Activated naive CD8-positive, alpha-beta T cell treated with anti-CD3 and anti-CD28 coated beads for 36 hours (primary cell): ENCODE measurements around the gene XRCC5. TPM values are rescaled to one million over a fixed set of nuclear protein-coding genes. Genes with fewer than 3 reads are reported as not detected.

ENCODE experiments used
- DNase-seq: peaks from one replicate; pipeline ENCODE4 v3.0.0; 2021
- H3K27ac Mint-ChIP-seq: one replicate; pipeline ENCODE4 v1.8.0; 2022; ENCODE audit warnings: mild to moderate bottlenecking, moderate library complexity, mixed read lengths
- H3K27me3 Mint-ChIP-seq: one replicate; pipeline ENCODE4 v1.8.0; 2022; ENCODE audit warnings: mild to moderate bottlenecking, mixed read lengths
- H3K36me3 Mint-ChIP-seq: one replicate; pipeline ENCODE4 v1.8.0; 2021; ENCODE audit warnings: mild to moderate bottlenecking, mixed read lengths
- H3K4me1 Mint-ChIP-seq: one replicate; pipeline ENCODE4 v1.8.0; 2021; ENCODE audit warnings: mixed read lengths
- H3K4me3 Mint-ChIP-seq: one replicate; pipeline ENCODE4 v1.8.0; 2022; ENCODE audit warnings: mild to moderate bottlenecking, moderate library complexity, mixed read lengths
- H3K9me3 Mint-ChIP-seq: one replicate; pipeline ENCODE4 v1.8.0; 2022; ENCODE audit warnings: mixed read lengths
- total RNA-seq, 2 experiments: library from RNA; stranded (reverse); gene quantifications; one replicate each; pipeline ENCODE4 v1.2.3, GENCODE V29; 2021

XRCC5 gene
- total RNA-seq, 2 experiments from 2014 or later: 585 to 614 TPM

DNA sequence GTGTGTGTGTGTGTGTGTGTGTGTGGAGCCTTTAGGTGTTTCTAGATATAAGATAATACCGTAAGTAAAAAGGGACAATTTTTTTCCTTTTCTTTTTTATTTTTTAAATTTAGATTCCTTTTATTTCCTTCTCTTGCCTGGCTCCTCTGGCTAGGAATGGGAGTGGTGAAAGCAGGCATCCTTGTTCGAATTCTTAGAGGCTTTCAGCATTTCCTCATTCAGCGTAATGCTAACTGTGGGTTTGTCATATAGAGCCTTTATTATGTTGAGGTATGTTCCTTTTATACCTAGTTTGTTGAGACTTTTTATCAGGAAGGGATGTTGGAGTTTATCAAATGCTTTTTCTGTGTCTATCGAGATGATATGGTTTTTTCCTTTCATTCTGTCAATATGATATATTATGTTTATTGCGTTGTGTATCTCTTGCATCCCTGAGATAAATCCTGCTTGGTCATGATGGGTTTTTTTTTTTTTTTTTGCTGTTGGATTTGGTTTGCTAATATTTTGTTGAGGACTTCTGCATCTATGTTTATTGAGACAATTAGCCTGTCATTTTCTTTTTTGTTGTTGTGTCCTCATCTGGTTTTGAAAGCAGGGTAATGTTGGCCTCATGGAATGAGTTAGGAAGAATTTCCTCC is 120.2 kb downstream of the XRCC5 start:
- Mint-ChIP-seq H3K4me3 (no peak overlapping the region), H3K27ac (no peak overlapping the region), H3K4me1 (no peaks in the 10 kb centered on the region), H3K27me3 (no peaks in the 10 kb centered on the region), H3K9me3 (peaks cover 23% of the 10 kb centered on the region), H3K36me3 (peaks cover 22% of the 10 kb centered on the region)
- no peak for DNase-seq

DNA sequence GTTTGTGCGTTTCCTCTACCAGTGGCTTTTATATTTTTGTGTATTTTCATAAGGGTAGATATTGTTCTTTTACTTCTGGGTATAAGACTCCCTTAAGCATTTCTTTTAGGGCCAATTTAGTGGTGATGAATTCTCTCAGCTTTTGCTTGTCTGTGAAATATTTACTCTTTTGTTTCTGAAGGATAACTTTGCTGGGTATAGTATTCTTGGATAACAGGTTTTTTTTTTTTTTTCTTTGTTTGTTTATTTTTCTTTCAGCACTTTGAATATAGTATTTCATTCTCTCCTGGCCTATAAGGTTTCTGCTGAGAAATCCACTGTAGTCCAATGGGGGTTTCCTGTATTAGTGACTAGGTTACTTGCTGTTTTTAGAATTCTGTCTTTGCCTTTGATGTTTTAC is 122.7 kb downstream of the XRCC5 start:
- Mint-ChIP-seq H3K36me3 (peaks cover 22% of the 10 kb centered on the region), H3K4me3 (no peak overlapping the region), H3K27ac (no peak overlapping the region), H3K27me3 (no peaks in the 10 kb centered on the region), H3K9me3 (peaks cover 23% of the 10 kb centered on the region), H3K4me1 (no peaks in the 10 kb centered on the region)
- DNase-seq: no peak

DNA sequence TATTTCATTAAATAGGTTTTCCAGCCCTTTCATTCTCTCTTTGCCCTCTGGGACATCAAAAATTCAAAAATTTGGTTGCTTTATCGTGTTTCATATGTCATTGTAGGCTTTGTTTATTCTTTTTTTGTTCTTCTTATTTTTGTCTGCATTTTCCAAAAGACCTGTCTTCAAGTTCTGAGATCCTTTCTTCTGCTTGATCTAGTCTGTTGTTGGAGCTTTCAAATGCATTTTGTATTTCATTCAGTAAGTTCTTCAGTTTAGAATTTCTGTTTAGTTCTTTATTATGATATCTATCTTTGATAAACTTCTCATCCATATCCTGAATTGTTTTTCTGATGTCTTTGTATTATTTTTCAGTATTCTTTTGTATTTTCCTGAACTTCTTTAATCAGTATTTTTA is 123.6 kb downstream of the XRCC5 start:
- Mint-ChIP-seq H3K4me3 (no peak overlapping the region), H3K4me1 (no peaks in the 10 kb centered on the region), H3K27ac (no peak overlapping the region), H3K27me3 (no peaks in the 10 kb centered on the region), H3K36me3 (peaks cover 24% of the 10 kb centered on the region), H3K9me3 (peaks cover 23% of the 10 kb centered on the region)
- no peak for DNase-seq

DNA sequence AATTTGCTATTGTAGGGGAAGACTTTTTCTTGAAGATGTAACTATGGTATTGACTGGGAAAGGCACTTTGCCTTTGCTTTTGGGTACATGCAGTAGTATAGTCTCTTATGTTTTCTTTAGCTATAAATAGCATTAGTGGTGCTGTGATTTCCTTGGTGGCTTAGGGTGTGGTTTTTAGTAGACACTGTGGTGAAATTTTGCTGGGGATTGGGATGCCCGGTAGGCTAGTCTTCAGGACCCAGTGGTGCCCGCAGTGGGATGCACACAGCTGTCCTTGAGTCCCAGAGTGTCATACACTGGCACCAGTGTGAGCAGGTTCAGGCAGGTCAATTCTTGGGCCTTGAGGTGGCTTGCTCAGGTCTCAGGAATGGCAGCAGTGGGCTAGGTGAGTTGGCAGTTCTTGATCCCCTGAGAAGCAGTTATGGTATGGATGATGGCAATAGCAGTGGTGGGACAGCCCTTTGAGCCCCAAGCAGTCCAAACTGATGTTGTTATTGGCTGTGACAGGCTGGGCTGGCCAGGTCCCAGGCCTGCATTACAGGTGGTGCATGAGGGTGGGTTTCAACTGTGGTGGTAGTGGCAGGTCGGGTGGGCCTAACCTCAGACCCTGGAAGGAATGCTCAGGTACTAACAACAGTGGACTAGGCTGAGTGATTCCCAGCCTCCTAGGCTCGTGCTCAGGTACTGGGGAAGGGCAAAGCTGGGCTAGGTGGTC is 124.3 kb downstream of the XRCC5 start:
- Mint-ChIP-seq H3K4me3 (no peak overlapping the region), H3K27ac (no peak overlapping the region)

DNA sequence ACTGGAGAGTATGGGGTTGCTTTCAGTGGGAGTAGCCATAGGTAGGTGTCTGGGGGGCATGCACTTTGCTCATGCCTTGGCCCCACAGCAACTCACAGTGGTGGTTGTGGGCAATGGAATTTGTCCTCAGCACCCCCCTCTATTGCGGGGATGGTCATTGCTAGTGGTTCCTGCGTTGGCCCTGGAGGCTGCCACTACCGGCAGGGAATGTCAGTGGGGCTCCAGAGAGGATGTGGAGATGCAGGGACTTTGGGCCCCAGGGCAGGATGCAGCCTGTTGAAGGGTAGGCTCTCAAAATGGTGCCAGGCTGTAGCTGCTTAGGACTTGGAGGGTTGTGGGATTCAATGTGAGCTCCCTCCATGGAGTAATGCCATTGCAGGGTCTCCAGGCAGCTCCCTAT is 125.0 kb downstream of the XRCC5 start:
- Mint-ChIP-seq H3K27ac (no peak overlapping the region), H3K27me3 (no peaks in the 10 kb centered on the region), H3K36me3 (peaks cover 24% of the 10 kb centered on the region), H3K4me1 (no peaks in the 10 kb centered on the region), H3K4me3 (no peak overlapping the region), H3K9me3 (peaks cover 21% of the 10 kb centered on the region)
- DNase-seq: no peak

More for the DNA sequence above, 124.3 kb downstream of the XRCC5 start:
- H3K36me3 Mint-ChIP-seq: peaks cover 24% of the 10 kb centered on the region
- H3K4me1 Mint-ChIP-seq: no peaks in the 10 kb centered on the region
- H3K27me3 Mint-ChIP-seq: no peaks in the 10 kb centered on the region
- peaks cover 23% of the 10 kb centered on the region for H3K9me3 Mint-ChIP-seq
- DNase-seq: no peak

DNA sequence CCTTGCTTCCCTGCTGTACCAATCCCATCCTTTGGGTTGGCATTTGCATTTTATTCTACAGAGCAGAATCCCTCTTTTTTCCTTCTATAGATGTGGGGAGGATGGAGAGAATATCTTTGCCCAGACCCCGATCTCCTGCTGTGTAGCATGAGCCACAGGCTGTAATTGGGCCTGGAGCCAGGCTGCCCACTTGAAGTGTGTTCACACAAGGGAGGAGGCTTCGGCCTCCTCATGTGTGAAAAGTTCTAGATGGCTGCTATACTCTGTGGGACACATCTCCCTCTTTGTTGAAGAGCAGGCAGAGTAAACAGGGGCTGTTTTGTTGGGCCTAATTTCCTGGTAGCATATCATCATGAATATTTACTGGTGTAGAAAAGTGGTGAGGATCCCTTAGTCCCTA is 126.3 kb downstream of the XRCC5 start:
- Mint-ChIP-seq H3K27ac (no peak overlapping the region), H3K27me3 (no peaks in the 10 kb centered on the region), H3K9me3 (peaks cover 18% of the 10 kb centered on the region), H3K4me3 (no peak overlapping the region), H3K4me1 (no peaks in the 10 kb centered on the region), H3K36me3 (peaks cover 21% of the 10 kb centered on the region)
- no peak for DNase-seq

DNA sequence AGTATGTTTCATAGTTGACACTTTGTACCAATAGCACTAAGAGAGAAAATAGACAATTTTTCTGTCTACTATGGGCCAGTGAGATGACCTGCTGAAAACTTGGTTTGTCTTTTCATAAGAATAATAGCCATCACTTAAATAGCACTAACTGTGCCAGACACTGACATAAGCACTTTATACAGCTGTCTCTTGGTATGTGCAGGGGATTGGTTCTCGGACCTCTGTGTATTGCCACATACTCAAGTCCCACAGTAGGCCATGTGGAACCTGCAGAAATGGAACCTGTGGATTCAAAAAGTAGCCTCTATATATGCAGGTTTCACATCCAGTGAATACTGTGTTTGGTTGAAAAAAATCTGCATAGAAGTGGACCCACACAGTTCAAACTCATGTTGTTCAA is 126.7 kb downstream of the XRCC5 start:
- Mint-ChIP-seq H3K36me3 (peaks cover 19% of the 10 kb centered on the region), H3K27ac (no peak overlapping the region), H3K4me3 (no peak overlapping the region), H3K4me1 (no peaks in the 10 kb centered on the region), H3K27me3 (no peaks in the 10 kb centered on the region), H3K9me3 (peaks cover 18% of the 10 kb centered on the region)
- DNase-seq: no peak

DNA sequence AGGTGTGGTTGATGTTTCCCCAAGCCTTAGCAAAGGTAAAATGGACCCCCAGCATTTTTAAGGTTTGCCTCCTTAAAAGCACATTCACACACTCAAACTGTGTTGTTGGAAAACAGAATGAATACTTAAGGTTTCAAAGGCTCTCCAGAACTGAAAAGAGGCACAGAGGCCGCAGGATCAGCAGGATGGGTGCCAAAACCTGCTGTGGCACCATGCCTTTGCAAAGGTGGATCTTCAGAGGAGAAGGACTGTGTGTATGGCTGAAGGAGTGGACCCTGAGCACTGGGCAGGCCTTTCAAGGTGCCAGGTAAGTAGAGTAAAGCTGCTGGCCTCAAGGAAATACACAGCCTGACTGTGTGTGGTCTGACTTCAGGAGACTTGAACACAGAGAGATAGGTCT is 127.3 kb downstream of the XRCC5 start:
- Mint-ChIP-seq H3K36me3 (peaks cover 17% of the 10 kb centered on the region), H3K4me1 (no peaks in the 10 kb centered on the region), H3K27me3 (no peaks in the 10 kb centered on the region), H3K9me3 (peaks cover 16% of the 10 kb centered on the region), H3K4me3 (no peak overlapping the region), H3K27ac (no peak overlapping the region)
- DNase-seq: no peak

DNA sequence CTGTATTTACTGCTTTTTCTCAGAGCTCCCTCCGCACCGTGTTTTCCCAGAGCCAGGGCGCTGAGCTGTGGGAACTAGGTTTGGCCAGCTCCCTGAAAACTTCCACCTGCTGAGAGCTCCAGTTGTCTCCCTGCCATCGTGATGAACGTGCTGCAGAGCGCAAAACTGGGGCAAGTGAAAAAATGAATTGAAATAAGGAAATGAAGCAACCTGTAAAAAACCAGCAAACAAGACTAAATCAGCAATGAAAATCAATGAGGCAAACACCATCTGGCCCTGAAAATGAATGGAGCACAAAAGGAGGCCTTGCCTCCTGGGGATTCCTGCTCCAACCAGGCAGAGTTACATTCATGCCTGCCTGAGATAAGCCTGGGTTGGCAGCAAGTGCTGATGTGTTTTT is 133.2 kb downstream of the XRCC5 start:
- Mint-ChIP-seq H3K4me3 (no peak overlapping the region), H3K36me3 (no peaks in the 10 kb centered on the region), H3K27me3 (no peaks in the 10 kb centered on the region), H3K9me3 (no peaks in the 10 kb centered on the region), H3K27ac (no peak overlapping the region), H3K4me1 (peaks cover 4% of the 10 kb centered on the region)
- no peak for DNase-seq

DNA sequence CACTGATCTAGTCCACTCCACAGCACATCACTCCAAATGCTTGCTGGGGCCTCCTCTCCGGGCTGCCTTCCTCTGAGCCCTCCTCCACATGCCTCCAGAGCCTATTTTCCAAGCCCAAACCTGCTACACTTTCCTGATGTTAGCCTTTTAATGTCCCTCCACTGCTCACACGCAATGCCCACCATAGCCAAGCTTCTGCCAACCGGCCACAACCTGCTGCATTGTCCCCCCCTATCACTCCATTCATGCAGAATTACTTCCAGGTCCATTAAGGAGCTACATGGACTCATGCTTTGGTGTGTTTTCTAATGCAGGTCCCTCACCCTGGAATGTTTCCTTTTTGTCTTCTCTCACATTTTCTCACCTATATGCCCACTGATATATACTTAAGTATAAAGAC is 133.9 kb downstream of the XRCC5 start:
- no peak for DNase-seq
- Mint-ChIP-seq H3K4me1 (peaks cover 4% of the 10 kb centered on the region), H3K4me3 (no peak overlapping the region), H3K9me3 (no peaks in the 10 kb centered on the region), H3K36me3 (no peaks in the 10 kb centered on the region), H3K27me3 (no peaks in the 10 kb centered on the region), H3K27ac (no peak overlapping the region)

DNA sequence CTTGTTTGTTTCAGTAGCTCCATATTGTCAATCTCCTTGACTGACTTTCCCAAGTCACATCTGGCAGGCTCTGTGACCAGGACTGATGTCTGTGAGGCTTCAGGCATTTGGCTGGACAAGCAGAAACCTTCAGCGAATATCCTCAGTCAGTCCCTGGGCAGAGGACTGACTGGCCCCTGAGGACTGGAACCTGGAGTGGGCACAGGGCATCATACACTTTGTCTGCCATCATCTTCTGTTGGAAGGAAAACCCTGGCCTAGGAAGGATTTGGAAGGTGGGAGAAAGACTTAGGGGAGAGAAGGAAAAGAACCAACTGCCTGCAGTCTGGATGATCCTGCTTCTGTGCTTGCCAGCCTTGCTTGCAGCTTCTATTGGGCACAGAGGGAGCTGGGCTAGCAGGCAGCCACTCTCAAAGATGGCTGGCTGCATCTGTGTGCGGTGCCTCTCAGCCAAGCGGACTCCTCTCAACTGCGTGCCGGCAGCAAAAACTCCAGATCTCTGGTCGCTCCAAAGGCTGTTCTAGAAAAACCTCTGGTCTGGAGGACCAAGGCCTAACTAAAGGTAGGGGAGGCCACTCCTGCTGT is 136.3 kb downstream of the XRCC5 start:
- Mint-ChIP-seq H3K36me3 (no peaks in the 10 kb centered on the region), H3K4me3 (no peak overlapping the region), H3K4me1 (peaks cover 4% of the 10 kb centered on the region), H3K27ac (no peak overlapping the region), H3K27me3 (no peaks in the 10 kb centered on the region), H3K9me3 (peaks cover 5% of the 10 kb centered on the region)
- no peak for DNase-seq

DNA sequence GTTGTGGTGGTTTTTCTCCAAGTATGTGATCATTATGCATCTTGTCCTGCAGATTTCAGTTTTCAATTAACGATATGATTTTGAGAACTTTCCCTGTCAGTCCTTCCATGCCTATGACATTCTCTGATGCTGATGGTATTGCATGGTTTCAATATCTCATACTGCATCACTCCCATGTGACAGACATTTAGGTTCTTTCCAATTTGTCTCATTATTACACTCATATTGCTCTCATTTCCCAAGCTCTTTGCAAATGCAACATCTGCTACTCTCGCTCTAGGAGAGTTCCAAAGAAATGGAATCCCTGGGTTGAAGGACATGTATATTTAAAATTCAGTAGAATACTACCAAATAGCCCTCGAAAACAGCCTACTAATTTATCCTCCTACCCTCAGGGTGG is 137.6 kb downstream of the XRCC5 start:
- peaks cover 5% of the 10 kb centered on the region for H3K9me3 Mint-ChIP-seq
- peaks cover 4% of the 10 kb centered on the region for H3K4me1 Mint-ChIP-seq
- no peak overlapping the region for H3K4me3 Mint-ChIP-seq
- no peak for DNase-seq
- H3K27ac Mint-ChIP-seq: no peak overlapping the region
- no peaks in the 10 kb centered on the region for H3K36me3 Mint-ChIP-seq
- no peaks in the 10 kb centered on the region for H3K27me3 Mint-ChIP-seq

Other genes with a start within 250 kb of the XRCC5 start
- gene MREG, start 95.8 kb upstream of the XRCC5 start, total RNA-seq: 10 to 100 TPM; 10.8 to 12.1 TPM
- gene PECR, start 27.5 kb upstream of the XRCC5 start, total RNA-seq: 10 to 100 TPM; 15.3 to 16.2 TPM
- gene TMEM169, start 27.4 kb upstream of the XRCC5 start, total RNA-seq: under 1 TPM; 0.40 to 0.41 TPM